ENCODE data around the gene ACAN.
A peak's percentile ranks its signal among the peaks of the same experiment; 100 is the strongest.

Gene ACAN

GRCh38 chr15:88904624-88905327 lies 101.5 kb downstream of the ACAN start:
- peak; percentile 68 for DNase-seq

- no peak for DNase-seq
These were observed 102.3 kb downstream of the ACAN start for GRCh38 chr15:88905576-88905975.

- no peak for DNase-seq
These were observed 102.9 kb downstream of the ACAN start for GRCh38 chr15:88906130-88906529.

- DNase-seq = no peak
These were observed 103.3 kb downstream of the ACAN start for GRCh38 chr15:88906551-88906950.

DNA sequence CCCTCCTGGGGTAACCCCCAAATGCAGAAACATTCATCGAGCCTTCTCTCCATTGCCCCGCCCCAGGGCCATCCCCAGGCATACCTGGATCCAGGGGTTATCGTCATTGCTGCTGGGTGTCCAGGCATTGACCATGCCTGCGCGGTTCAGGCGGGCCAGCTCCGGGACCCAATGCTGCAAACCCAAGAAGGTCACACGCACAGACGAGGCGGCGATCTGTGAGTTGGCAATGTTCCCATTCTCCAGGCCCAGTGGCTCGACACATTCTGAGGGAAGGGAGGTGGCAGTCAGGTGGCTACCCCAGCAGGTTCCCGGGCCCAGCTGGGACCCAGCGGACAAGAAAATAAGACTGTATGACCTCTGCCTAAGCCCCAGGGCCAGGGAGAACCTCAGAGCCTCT lies 103.9 kb downstream of the ACAN start:
- DNase-seq = no peak

GRCh38 chr15:88908123-88908522 lies 104.9 kb downstream of the ACAN start:
- DNase-seq = no peak

GRCh38 chr15:88908697-88909621 lies 105.7 kb downstream of the ACAN start:
- no peak for DNase-seq

DNA sequence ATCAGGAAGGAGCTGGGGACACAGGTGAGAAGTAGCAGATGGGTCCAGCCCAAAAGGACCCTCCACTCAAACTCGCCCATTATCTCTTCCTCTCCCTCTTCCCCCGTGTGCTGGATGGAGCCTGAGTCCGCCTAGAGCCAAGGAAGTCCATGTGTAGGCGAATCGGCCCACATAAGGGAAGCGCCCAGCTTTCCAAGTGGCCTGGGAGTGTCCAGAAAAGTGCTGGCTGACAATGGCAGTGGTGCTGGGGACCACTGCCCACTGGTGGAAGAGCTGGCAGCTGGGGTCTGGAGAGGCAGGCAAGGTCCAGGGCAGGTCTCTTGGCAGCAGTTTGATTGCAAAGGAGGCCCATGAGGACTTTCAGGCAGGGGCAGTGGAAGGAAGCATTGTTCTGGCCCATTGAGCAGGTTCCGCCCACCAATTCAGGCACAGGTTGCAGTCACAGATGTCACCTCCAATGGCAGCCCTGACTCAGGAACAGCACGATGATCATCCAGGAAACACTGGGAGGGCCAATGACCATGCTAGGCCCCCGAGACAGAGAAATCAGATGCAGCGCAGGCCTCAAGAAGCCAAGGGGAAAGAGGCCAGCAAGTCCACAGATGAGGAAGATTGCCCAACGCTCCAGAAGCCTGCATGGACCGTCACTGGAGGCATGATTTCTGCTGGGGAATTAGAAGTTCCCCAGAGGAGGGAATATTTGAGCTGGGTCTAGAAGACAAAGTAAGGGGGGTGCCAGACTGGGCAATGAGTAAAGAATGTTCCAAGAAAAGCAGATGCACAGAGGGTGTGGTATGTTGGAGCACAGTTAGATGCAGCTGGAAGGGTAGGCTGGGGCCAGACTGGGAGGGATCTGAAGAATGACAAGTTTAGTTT lies 107.0 kb downstream of the ACAN start:
- DNase-seq = no peak

DNA sequence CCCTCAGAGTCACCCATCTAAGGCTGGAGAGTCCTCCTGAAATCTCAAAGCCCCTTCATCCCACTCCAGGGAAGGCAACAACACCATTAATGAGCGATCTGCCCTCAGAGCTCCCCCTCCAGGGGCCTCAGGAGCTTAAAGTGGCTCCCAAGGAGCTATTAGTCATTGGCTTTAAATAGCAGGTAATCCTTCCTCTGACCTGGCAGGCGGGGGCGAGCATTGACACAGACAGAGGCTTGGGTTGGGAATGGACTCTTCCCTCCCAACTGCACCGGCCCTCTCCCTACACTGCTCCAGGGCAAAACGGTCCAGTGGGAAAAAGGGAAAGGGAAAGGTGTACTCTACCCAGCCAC lies 108.5 kb downstream of the ACAN start:
- DNase-seq = peak; percentile 51

DNA sequence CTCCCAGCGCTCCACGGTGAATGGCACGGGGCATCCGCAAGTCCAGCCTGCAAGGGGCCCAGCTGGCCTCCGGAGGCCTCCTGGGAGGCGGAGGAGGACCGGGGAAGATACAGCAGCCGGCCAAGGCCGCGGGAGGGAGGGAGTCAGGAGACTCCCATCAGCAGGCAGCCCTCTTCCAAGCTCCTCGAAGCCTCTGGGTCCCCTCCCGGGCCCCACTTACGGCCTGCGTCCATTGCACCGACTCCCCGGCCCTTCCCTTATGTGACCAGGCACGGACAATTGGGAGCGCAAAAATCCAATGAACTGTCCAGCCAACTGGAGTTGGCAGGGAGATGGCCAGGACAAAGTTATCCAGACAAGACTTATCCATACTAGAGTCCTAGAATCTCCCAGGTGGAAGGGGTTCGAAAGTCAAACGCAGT lies 109.3 kb downstream of the ACAN start:
- no peak for DNase-seq

DNA sequence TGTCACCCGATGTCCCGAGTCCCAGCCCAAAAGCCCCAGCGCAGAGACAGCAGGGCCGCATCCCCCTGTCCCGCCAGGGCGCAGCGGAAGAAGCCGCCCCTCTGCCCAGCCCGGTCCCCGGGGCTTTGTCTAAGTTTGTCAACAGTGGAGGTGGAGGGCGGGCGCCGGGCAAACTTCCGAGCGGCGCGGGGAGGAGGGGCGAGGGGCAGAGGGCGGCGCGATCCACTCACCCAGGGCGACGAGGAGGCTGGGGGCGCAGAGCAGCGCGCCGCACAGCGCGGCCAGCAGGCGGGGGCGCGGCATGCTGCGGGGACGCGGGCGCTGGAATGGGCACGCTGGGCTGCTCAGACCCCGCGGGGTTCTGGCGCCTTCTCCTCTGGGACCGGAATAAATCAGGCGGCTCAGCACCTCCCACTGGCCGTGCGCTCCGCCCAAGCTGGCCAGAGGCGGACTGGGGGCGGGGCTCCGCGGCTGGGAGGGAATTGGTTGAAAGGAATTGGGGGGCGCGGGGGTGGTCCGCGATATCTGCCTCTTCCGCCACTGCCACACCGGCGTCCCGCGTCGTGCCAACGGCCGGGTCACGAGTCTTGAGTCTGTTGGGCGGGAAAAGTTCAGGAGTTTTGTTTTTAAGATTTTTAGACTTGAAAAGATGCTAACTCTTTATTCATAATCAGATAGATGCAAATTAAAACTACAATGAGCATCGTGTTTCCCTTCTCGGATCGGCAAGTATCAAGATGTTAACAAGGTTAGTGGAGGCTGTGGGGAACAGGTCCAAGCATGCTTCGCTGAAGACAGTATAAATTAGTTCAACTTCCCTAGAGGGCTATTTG lies 110.0 kb downstream of the ACAN start, which contains the start of gene MFGE8:
TSS of gene MFGE8 (minus strand) at position 363 of the 833 bp plus-strand sequence. CDS start at position 303, 60 bp downstream.
- peak; percentile 74 for DNase-seq

DNA sequence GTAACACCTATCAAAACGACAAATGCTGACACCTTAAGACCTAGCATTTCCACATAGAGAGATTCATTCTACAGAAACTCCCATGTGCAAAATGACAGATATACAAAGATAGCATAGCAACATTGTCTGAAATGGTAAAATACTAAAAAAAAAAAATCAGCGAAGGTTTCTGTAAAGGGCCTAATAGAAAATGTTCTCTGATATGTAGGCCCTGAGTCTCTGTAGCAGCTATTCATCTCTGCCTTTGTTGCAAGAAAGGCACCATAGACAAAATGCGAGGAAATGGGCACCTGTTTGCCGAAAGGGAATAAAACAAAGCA lies 110.6 kb downstream of the ACAN start:
- DNase-seq = no peak

DNA sequence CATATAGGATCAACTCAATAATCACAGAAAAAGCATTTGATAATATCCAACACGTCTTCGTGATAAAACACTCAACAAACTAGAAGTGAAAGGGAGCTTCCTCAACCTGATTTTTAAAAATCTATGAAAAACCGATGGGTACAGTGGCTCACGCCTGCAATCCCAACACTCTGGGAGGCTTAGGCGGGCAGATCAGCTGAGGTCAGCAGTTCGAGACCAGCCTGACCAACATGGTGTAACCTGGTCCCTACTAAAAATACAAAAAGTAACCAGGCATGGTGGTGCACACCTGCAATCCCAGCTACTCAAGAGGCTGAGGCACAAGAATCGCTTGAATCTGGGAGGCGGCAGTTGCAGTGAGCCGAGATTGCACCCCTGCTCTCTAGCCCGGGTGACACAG lies 112.1 kb downstream of the ACAN start:
- DNase-seq = no peak

- DNase-seq = no peak
These were observed 114.5 kb downstream of the ACAN start for GRCh38 chr15:88917760-88918159.

DNA sequence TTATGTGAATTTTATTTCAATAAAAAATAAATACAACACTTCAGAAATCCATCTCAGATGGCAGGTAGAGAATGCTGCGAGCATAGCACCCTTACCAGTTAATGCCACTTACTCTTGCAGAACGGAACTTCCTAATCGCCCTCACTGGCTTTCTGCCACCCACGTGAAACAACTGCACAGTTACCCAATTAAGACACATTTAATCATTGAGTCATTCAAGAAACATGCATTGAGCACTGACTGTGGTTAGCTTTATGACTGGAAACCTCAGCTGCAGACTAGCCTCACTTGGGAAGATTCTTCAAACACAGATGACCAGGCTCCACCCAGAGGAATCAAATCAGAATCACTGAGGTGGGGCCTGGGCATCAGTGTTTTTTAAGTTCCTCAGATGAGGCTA lies 115.5 kb downstream of the ACAN start:
- DNase-seq = peak; percentile 99

DNA sequence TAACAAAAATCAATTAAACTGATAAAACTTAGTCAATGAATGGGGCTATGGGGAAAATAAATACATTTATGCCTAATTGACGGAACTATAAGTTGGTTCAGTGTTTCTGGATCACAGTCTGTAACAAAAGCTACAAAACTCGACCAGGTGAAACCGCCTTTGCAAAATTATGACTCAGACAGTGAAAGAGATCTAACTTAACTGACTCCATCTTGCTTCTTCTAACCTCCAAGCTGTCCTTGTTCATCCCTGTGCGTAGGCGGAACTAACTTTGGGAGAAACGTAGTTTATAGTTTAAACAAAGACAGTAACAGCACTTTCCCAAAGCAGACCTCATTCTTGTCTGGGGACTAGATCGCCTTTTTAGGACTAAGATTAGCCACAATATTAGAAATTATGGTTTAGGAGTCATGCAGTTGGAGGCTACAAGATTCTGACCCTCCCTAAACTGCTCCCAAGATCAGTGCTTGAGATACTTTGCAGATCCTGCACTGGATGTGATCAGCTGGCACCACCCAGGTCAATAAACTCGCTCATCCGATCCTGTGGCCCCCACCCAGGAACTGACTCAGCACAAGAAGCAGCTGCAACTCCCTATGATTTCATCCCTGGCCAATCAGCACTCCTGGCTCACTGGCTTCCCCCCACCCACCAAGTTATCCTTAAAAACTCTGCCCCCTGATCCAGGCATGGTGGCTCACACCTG lies 117.1 kb downstream of the ACAN start:
- peak; percentile 71 for DNase-seq

- DNase-seq = peak; percentile 90
These were observed 117.7 kb downstream of the ACAN start for GRCh38 chr15:88920892-88921435.

Data from fibroblast of skin of right biceps (primary cell).